Trophoblast cell (in vitro differentiated cells and primary cell): ENCODE measurements around the gene ZFP62.

Experiments
- DNase-seq, 2 donors: peaks; one replicate each; pipeline ENCODE4 v3.0.0-alpha.2; 2016
- H2AFZ ChIP-seq: 2 replicates; pipeline ENCODE4 v1.6.1; 2013; ENCODE audit warnings: low read length, moderate library complexity, mild to moderate bottlenecking; ENCODE audit not compliant: insufficient read depth, poor library complexity
- H2AK5ac ChIP-seq: 2 replicates; pipeline ENCODE4 v1.6.1; 2013; ENCODE audit warnings: mild to moderate bottlenecking, low read length
- H2BK120ac ChIP-seq: 2 replicates; pipeline ENCODE4 v1.6.1; 2013; ENCODE audit warnings: low read length, mild to moderate bottlenecking, moderate library complexity; ENCODE audit not compliant: insufficient read depth, poor library complexity
- H2BK12ac ChIP-seq: 2 replicates; pipeline ENCODE4 v1.6.1; 2013; ENCODE audit warnings: mild to moderate bottlenecking, low read length, moderate library complexity
- H2BK5ac ChIP-seq: 2 replicates; pipeline ENCODE4 v1.6.1; 2013; ENCODE audit warnings: low read length, low read depth, moderate library complexity, mild to moderate bottlenecking; ENCODE audit not compliant: poor library complexity
- H3K14ac ChIP-seq: 2 replicates; pipeline ENCODE4 v1.6.1; 2013; ENCODE audit warnings: mild to moderate bottlenecking, low read length
- H3K18ac ChIP-seq: 2 replicates; pipeline ENCODE4 v1.6.1; 2013; ENCODE audit warnings: mild to moderate bottlenecking, low read length
- H3K23ac ChIP-seq: 2 replicates; pipeline ENCODE4 v1.6.1; 2013; ENCODE audit warnings: low read length
- H3K27ac ChIP-seq: 2 replicates; pipeline ENCODE4 v1.5.1; 2013; ENCODE audit warnings: low read depth, mild to moderate bottlenecking, inconsistent platforms, low read length, moderate library complexity
- H3K27me3 ChIP-seq: 2 replicates; pipeline ENCODE4 v1.6.1; 2013; ENCODE audit warnings: inconsistent platforms, mild to moderate bottlenecking, low read length, moderate library complexity; ENCODE audit not compliant: insufficient read depth
- H3K36me3 ChIP-seq, 2 experiments: 1 replicate in 1 of 2; 2 replicates in 1 of 2; pipeline ENCODE4 v1.6.1; 2013; ENCODE audit warnings: low read length in 2 of 2, mild to moderate bottlenecking in 2 of 2, moderate library complexity in 1 of 2; ENCODE audit not compliant: insufficient read depth in 2 of 2, control insufficient read depth in 1 of 2
- H3K4ac ChIP-seq: 2 replicates; pipeline ENCODE4 v1.6.1; 2013; ENCODE audit warnings: low read depth, mild to moderate bottlenecking, low read length, moderate library complexity
- H3K4me1 ChIP-seq, 2 experiments: 1 replicate in 1 of 2; 2 replicates in 1 of 2; pipeline ENCODE4 v1.6.1; 2013; ENCODE audit warnings: low read length in 2 of 2, mild to moderate bottlenecking in 2 of 2, moderate library complexity in 1 of 2; ENCODE audit not compliant: insufficient read depth in 2 of 2, control insufficient read depth in 1 of 2
- H3K4me2 ChIP-seq: 2 replicates; pipeline ENCODE4 v1.6.1; 2013; ENCODE audit warnings: inconsistent platforms, mild to moderate bottlenecking, low read length, moderate library complexity
- H3K4me3 ChIP-seq: 2 replicates; pipeline ENCODE4 v1.5.1; 2013; ENCODE audit warnings: mild to moderate bottlenecking, low read depth, low read length, inconsistent platforms
- H3K79me1 ChIP-seq: one replicate; pipeline ENCODE4 v1.6.1; 2013; ENCODE audit warnings: low read length
- H3K79me2 ChIP-seq: 2 replicates; pipeline ENCODE4 v1.6.1; 2013; ENCODE audit warnings: low read length, mild to moderate bottlenecking; ENCODE audit not compliant: control insufficient read depth, insufficient read depth, poor library complexity
- H3K9ac ChIP-seq: 2 replicates; pipeline ENCODE4 v1.6.1; 2013; ENCODE audit warnings: mild to moderate bottlenecking, low read length
- H3K9me3 ChIP-seq: 2 replicates; pipeline ENCODE4 v1.6.1; 2013; ENCODE audit warnings: low read depth, mild to moderate bottlenecking, control low read depth, inconsistent platforms, low read length; ENCODE audit not compliant: insufficient read depth
- H4K12ac ChIP-seq: 2 replicates; pipeline ENCODE4 v1.6.1; 2013; ENCODE audit warnings: low read depth, mild to moderate bottlenecking, low read length, moderate library complexity
- H4K8ac ChIP-seq: 2 replicates; pipeline ENCODE4 v1.6.1; 2013; ENCODE audit warnings: low read depth, mild to moderate bottlenecking, low read length, moderate library complexity
- H4K91ac ChIP-seq: one replicate; pipeline ENCODE4 v1.6.1; 2013; ENCODE audit warnings: low read depth, mild to moderate bottlenecking, low read length, moderate library complexity
- WGBS: extraction: QIAGEN DNeasy Blood & Tissue Kit; methylation state at CpG from one replicate; pipeline ENCODE4 v1.1.7; 2013; ENCODE audit warnings: missing lambda C conversion rate; ENCODE audit not compliant: insufficient read length, insufficient coverage; ENCODE audit errors: extremely low coverage; 5-methylcytosine and 5-hydroxymethylcytosine counted together

The ZFP62 gene

DNA sequence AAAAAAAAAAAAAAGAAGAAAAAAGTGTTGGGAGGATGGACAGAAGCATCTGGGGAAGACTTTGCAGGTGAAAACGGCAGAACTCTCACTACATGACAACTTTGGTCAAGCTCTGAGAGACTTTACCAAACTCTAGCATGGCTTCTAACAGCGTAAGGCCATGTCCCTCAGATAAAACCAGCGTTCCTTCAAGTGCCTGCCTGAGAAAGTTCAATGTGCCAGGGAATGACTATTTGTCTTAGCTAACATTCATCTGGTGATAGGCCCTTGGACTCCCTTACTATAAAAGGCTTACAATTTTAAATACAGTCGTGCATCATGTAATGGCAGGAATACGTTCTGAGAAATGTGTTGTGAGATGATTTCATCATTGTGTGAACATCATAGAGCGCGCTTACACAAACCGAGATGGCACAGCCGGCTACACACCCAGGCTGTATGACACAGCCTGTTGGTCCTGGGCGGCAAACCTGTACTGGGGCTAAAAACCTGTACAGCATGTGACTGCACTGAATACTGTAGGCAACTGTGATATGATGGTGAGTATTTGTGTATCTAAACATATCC, 14.9 kb upstream of the ZFP62 start:
- no peaks in the 10 kb centered on the region for H3K36me3 ChIP-seq
- H3K4ac ChIP-seq = no peak overlapping the region
- no peak overlapping the region for H4K12ac ChIP-seq
- peaks cover 0 to 2% of the 10 kb centered on the region in 2 experiments for H3K4me1 ChIP-seq
- H2AK5ac ChIP-seq = no peak overlapping the region
- H3K18ac ChIP-seq = no peak overlapping the region
- WGBS = no CpG with 5 or more reads among the region's 10 CpGs
- H3K4me3 ChIP-seq = no peak overlapping the region
- no peak overlapping the region for H2BK5ac ChIP-seq
- peaks cover 2% of the 10 kb centered on the region for H3K9me3 ChIP-seq
- H3K9ac ChIP-seq = no peak overlapping the region
- H3K23ac ChIP-seq = no peak overlapping the region
- no peak overlapping the region for H4K8ac ChIP-seq
- no peaks in the 10 kb centered on the region for H3K79me2 ChIP-seq
- no peaks in the 10 kb centered on the region for H3K79me1 ChIP-seq
- no peak for DNase-seq
- no peak overlapping the region for H2BK120ac ChIP-seq
- no peak overlapping the region for H3K27ac ChIP-seq
- H3K4me2 ChIP-seq = no peak overlapping the region
- H3K14ac ChIP-seq = no peak overlapping the region
- no peaks in the 10 kb centered on the region for H3K27me3 ChIP-seq
- H2AFZ ChIP-seq = no peak overlapping the region
- no peak overlapping the region for H4K91ac ChIP-seq
- no peak overlapping the region for H2BK12ac ChIP-seq

DNA sequence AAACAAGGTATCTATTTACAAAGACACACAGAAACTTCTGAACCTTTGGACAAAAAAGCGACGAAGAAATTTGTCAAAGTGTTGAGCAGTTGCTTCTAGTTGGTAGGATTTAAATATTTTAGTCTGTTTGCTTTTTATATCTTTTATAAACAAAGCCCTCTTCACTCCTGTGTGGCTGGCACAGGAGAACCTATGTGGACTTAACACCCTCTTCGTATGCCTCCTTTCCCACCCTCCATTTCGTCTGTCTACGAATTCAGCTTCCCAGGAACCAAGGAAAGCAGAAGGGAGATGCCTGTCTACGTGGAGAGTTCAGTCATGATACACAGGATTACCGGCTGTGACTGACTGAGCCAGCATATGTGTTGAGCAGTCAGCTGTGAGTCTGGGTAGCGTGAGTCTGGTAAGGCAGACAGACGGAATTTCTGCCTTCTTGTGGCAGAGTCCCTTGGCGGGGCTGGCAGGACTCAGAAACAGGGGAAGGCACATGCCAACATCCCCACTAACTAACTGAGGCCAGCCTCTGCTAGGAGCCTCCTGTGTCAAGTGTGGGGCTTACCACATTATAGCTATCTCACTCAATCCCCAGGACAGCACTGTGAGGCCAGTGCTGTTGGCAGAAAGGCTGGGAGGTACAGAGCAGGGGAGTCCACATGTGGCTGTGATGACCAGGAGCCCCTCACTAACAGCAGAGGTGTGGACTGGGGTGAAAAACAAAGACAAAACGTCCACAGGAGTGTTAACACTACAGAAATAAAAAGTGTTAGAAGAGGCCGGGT, 13.9 kb upstream of the ZFP62 start:
- H3K4me3 ChIP-seq = no peak overlapping the region
- H3K79me2 ChIP-seq = no peaks in the 10 kb centered on the region
- H3K79me1 ChIP-seq = no peaks in the 10 kb centered on the region
- H3K14ac ChIP-seq = no peak overlapping the region
- no peak overlapping the region for H4K91ac ChIP-seq
- no peaks in the 10 kb centered on the region for H3K36me3 ChIP-seq
- no peaks in the 10 kb centered on the region for H3K27me3 ChIP-seq
- WGBS = no CpG with 5 or more reads among the region's 12 CpGs
- no peak overlapping the region for H2AK5ac ChIP-seq
- H3K4me2 ChIP-seq = no peak overlapping the region
- H3K18ac ChIP-seq = no peak overlapping the region
- no peak overlapping the region for H2BK120ac ChIP-seq
- H3K4me1 ChIP-seq = peaks cover 0 to 2% of the 10 kb centered on the region in 2 experiments
- H4K8ac ChIP-seq = no peak overlapping the region
- H3K27ac ChIP-seq = no peak overlapping the region
- H3K9ac ChIP-seq = no peak overlapping the region
- no peak for DNase-seq
- H3K4ac ChIP-seq = no peak overlapping the region
- H3K9me3 ChIP-seq = peaks cover 2% of the 10 kb centered on the region
- H3K23ac ChIP-seq = no peak overlapping the region
- H4K12ac ChIP-seq = no peak overlapping the region
- H2BK5ac ChIP-seq = no peak overlapping the region
- no peak overlapping the region for H2BK12ac ChIP-seq
- H2AFZ ChIP-seq = no peak overlapping the region

DNA sequence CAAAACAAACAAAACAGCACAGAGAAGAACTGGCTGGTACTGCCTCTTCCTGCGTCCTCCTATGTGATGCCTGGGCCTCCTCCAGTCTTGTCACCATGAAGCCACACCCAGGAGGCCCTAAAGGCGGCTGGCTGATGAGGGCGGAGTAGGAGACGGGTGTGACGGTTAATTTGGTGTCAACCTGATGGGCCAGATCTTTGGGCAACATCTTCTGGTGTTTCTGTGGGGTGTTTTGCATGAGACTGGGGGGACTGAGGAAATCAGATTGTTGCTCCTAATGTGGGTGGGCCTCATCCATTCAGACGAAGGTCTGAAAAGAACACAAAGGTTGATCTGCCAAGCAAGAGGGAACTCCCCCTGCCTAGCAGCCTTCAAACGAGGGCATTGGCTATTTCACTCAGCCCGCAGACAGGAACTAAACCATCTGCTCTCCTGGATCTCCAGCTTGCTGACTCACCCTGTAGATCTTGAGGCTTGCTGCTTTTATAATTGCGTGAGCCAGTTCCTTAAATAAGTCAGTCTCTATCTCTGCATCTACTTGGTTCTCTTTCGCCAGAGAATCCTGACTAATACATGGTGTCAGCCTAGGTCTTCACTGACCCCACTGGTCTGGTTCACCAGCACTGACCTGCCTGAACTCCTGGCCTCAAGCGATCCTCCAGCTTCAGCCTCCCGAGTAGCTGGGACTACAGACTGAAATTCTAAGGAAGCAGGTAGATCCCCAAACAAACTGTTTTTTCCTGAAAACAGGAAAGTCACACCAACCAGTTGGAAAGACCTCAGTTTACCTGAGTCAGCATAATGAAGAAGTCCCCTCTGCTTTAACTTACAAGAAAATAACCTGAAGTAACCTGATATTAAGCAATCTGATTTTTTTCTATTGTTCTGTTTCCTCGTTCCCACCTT, 12.8 kb upstream of the ZFP62 start:
- H2BK12ac ChIP-seq = no peak overlapping the region
- H2AK5ac ChIP-seq = no peak overlapping the region
- no peak overlapping the region for H2BK5ac ChIP-seq
- peak; percentile 95 to 96 for DNase-seq
- H3K4ac ChIP-seq = no peak overlapping the region
- no peaks in the 10 kb centered on the region for H3K79me2 ChIP-seq
- no peak overlapping the region for H4K91ac ChIP-seq
- no peaks in the 10 kb centered on the region for H3K36me3 ChIP-seq
- H3K4me1 ChIP-seq = peaks cover 0 to 2% of the 10 kb centered on the region in 2 experiments
- no peak overlapping the region for H3K14ac ChIP-seq
- H2BK120ac ChIP-seq = no peak overlapping the region
- H3K9ac ChIP-seq = no peak overlapping the region
- H3K27ac ChIP-seq = no peak overlapping the region
- no peaks in the 10 kb centered on the region for H3K79me1 ChIP-seq
- no peak overlapping the region for H4K8ac ChIP-seq
- H2AFZ ChIP-seq = no peak overlapping the region
- H4K12ac ChIP-seq = no peak overlapping the region
- H3K23ac ChIP-seq = no peak overlapping the region
- no peak overlapping the region for H3K4me3 ChIP-seq
- H3K9me3 ChIP-seq = peaks cover 2% of the 10 kb centered on the region
- no peak overlapping the region for H3K18ac ChIP-seq
- WGBS = no CpG with 5 or more reads among the region's 13 CpGs
- no peaks in the 10 kb centered on the region for H3K27me3 ChIP-seq
- no peak overlapping the region for H3K4me2 ChIP-seq

DNA sequence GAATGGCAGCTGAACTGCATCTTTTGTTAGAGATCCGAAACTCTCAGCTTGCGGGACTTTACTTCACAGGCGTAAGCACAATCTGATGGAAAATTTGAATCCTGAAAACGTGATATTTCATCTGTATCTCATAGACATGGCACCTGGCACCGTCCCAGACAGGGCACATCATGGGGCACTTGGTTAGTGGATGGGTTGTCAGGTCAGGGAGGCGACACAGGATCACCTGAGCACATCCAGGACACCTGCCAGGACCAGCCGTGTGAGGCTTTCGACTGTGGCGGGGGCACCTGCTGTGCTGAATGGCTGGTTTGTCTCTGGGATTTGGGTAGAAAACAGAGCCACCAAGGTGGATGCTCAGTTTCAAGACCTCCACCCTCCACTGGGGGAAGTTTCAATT, 11.3 kb upstream of the ZFP62 start:
- Histone ChIP-seq H3K9me3 (peaks cover 2% of the 10 kb centered on the region), H3K36me3 (no peaks in the 10 kb centered on the region), H2BK120ac (no peak overlapping the region), H3K4me2 (no peak overlapping the region), H2BK12ac (no peak overlapping the region), H3K27me3 (no peaks in the 10 kb centered on the region), H3K79me1 (no peaks in the 10 kb centered on the region), H3K4ac (no peak overlapping the region), H4K8ac (no peak overlapping the region), H3K27ac (no peak overlapping the region), H3K79me2 (no peaks in the 10 kb centered on the region), H2BK5ac (no peak overlapping the region), H3K9ac (no peak overlapping the region), H2AFZ (no peak overlapping the region), H3K4me1 (peaks cover 0 to 2% of the 10 kb centered on the region in 2 experiments), H4K12ac (no peak overlapping the region), H4K91ac (no peak overlapping the region), H3K23ac (no peak overlapping the region), H2AK5ac (no peak overlapping the region), H3K4me3 (no peak overlapping the region), H3K14ac (no peak overlapping the region), H3K18ac (no peak overlapping the region)
- DNase-seq = no peak
- WGBS = no CpG with 5 or more reads among the region's 9 CpGs
